CD14-positive monocyte (primary cell): ENCODE data around the gene TNIP3. TPM values are rescaled to one million over a fixed set of nuclear protein-coding genes. Genes with fewer than 3 reads are reported as not detected.

Experiments used
- DNase-seq, 3 donors: peaks; one replicate each; pipeline ENCODE4 v3.0.0-alpha.2; 2011 to 2022
- H2AFZ ChIP-seq: 2 replicates; pipeline ENCODE4 v1.6.0; 2012; ENCODE audit warnings: mild to moderate bottlenecking, low read depth, low read length, inconsistent platforms; ENCODE audit not compliant: insufficient read depth, poor library complexity, severe bottlenecking
- H3K27ac ChIP-seq, 2 donors: 1 replicate in 1 of 2; 2 replicates in 1 of 2; pipeline ENCODE4 v1.5.1; 2012 to 2013; ENCODE audit warnings: low read length in 2 of 2, control low read depth in 1 of 2, inconsistent platforms in 1 of 2, low read depth in 1 of 2, mild to moderate bottlenecking in 1 of 2
- H3K27me3 ChIP-seq, 2 donors: one replicate each; pipeline versions ENCODE4 v1.6.0 to v1.6.1; 2011 to 2013; ENCODE audit warnings: low read length in 2 of 2; ENCODE audit not compliant: control insufficient read depth in 2 of 2, insufficient read depth in 2 of 2
- H3K36me3 ChIP-seq, 2 donors: replicated peaks in 1 of 2; 1 replicate in 1 of 2; 2 replicates in 1 of 2; pipeline versions ENCODE4 v1.5.1 to v1.6.1; 2012 to 2013; ENCODE audit warnings: low read length in 2 of 2, control low read depth in 1 of 2, inconsistent platforms in 1 of 2, mild to moderate bottlenecking in 1 of 2; ENCODE audit not compliant: insufficient read depth in 2 of 2, control insufficient read depth in 1 of 2
- H3K4me1 ChIP-seq, 2 donors: 1 replicate in 1 of 2; 2 replicates in 1 of 2; pipeline versions ENCODE4 v1.5.1 to v1.6.1; 2012 to 2013; ENCODE audit warnings: low read length in 2 of 2, control low read depth in 1 of 2, inconsistent platforms in 1 of 2, mild to moderate bottlenecking in 1 of 2, moderate library complexity in 1 of 2; ENCODE audit not compliant: insufficient read depth in 2 of 2, control insufficient read depth in 1 of 2
- H3K4me2 ChIP-seq: replicated peaks from 2 replicates; pipeline ENCODE3; 2012; ENCODE audit warnings: low read length, moderate library complexity, mild to moderate bottlenecking; ENCODE audit not compliant: poor library complexity, severe bottlenecking; ENCODE audit errors: extremely low read depth
- H3K4me3 ChIP-seq, 3 experiments: fragments of 200-600 bp in 1 of 3; sonication (generic) in 1 of 3; replicated peaks in 1 of 3; 1 replicate in 2 of 3; 2 replicates in 1 of 3; pipeline ENCODE4 v1.5.1; 2011 to 2013; ENCODE audit warnings: low read length in 3 of 3, mild to moderate bottlenecking in 3 of 3, control low read depth in 2 of 3, low read depth in 2 of 3, inconsistent platforms in 1 of 3, moderate library complexity in 1 of 3
- H3K79me2 ChIP-seq: 2 replicates; pipeline ENCODE4 v1.6.0; 2012; ENCODE audit warnings: mild to moderate bottlenecking, control low read depth, inconsistent platforms, low read length, moderate library complexity; ENCODE audit not compliant: insufficient read depth
- H3K9ac ChIP-seq: 2 replicates; pipeline ENCODE4 v1.6.0; 2017; ENCODE audit warnings: low read length, mild to moderate bottlenecking; ENCODE audit not compliant: insufficient read depth, poor library complexity, severe bottlenecking
- H3K9me3 ChIP-seq, 2 donors: replicated peaks in 1 of 2; 1 replicate in 1 of 2; 2 replicates in 1 of 2; pipeline versions ENCODE4 v1.5.1 to v1.6.1; 2012 to 2013; ENCODE audit warnings: low read length in 2 of 2, control low read depth in 1 of 2; ENCODE audit not compliant: control insufficient read depth in 1 of 2, insufficient read depth in 1 of 2
- H4K20me1 ChIP-seq: 2 replicates; pipeline ENCODE4 v1.6.0; 2012; ENCODE audit warnings: mild to moderate bottlenecking, low read length, control low read depth, moderate library complexity; ENCODE audit not compliant: insufficient read depth
- H3K27ac Mint-ChIP-seq, 7 donors: one replicate each; pipeline ENCODE4 v1.8.0; 2020; ENCODE audit warnings: mild to moderate bottlenecking in 7 of 7, mixed read lengths in 7 of 7, moderate library complexity in 6 of 7, inconsistent platforms in 2 of 7
- H3K27me3 Mint-ChIP-seq, 3 donors: one replicate each; pipeline ENCODE4 v1.8.0; 2021 to 2022; ENCODE audit warnings: low read depth in 3 of 3, mild to moderate bottlenecking in 3 of 3, mixed read lengths in 3 of 3, moderate library complexity in 3 of 3, inconsistent platforms in 1 of 3
- H3K36me3 Mint-ChIP-seq, 2 donors: one replicate each; pipeline ENCODE4 v1.8.0; 2020; ENCODE audit warnings: mixed read lengths in 2 of 2, inconsistent platforms in 1 of 2, mild to moderate bottlenecking in 1 of 2
- H3K4me1 Mint-ChIP-seq: one replicate; pipeline ENCODE4 v1.8.0; 2020; ENCODE audit warnings: mild to moderate bottlenecking, mixed read lengths
- H3K4me3 Mint-ChIP-seq, 2 donors: one replicate each; pipeline ENCODE4 v1.8.0; 2020; ENCODE audit warnings: mild to moderate bottlenecking in 2 of 2, mixed read lengths in 2 of 2, moderate library complexity in 1 of 2
- H3K9me3 Mint-ChIP-seq, 7 donors: one replicate each; pipeline ENCODE4 v1.8.0; 2020 to 2022; ENCODE audit warnings: mixed read lengths in 7 of 7, mild to moderate bottlenecking in 6 of 7, moderate library complexity in 6 of 7, inconsistent platforms in 2 of 7
- CTCF ChIP-seq: fragments of 200-600 bp; IDR thresholded peaks from one replicate; pipeline ENCODE4 v1.8.0; 2022; ENCODE audit warnings: antibody characterized with exemption, mild to moderate bottlenecking
- WGBS: methylation state at CpG from one replicate; pipeline ENCODE4 v1.1.5; 2013; ENCODE audit warnings: missing lambda C conversion rate; ENCODE audit not compliant: insufficient coverage; 5-methylcytosine and 5-hydroxymethylcytosine counted together
- intact Hi-C, 2 donors: fragments of 100-400 bp; cut with micrococcal nuclease; formaldehyde crosslinking; loops; one replicate each; pipeline versions ENCODE4 v1.15.0 to v1.15.1; 2023
- polyA plus RNA-seq, 3 donors: library from polyadenylated mRNA; depleted of rRNA in 1 of 3; unstranded in 2 of 3; stranded (reverse) in 1 of 3; fragments of 300-500 nt in 2 of 3; fragments of >200 nt in 1 of 3; fragmentation: Illumina TruSeq in 2 of 3; gene quantifications; 1 replicate in 2 of 3; 2 replicates in 1 of 3; pipeline ENCODE4 v1.2.3, GENCODE V29; 2012 to 2021

The TNIP3 gene
- polyA plus RNA-seq, 3 donors = 0.20 TPM; not detected in 2

DNA sequence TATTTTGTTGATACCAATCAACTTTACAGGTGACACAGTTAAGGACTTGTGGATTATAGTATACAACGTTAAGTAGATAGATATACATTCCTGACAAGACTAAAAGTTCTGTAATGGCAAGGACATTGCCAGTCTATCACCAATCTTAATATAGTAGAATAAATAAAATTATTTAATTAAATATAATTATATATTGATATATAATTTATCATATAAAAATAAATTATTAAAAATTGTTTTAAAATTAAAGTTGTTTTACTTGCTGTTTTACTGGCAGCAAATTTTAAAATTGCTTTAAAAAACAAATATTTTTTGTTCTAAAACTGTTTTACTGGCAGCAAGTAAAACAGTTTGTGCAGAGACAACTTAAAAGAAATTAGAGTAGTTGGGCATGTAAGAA is 18.7 kb downstream of the TNIP3 start:
- H3K4me1 Mint-ChIP-seq = no peaks in the 10 kb centered on the region
- intact Hi-C loops = no loop called here
- no CpG with 5 or more reads among the region's 1 CpG for WGBS

DNA sequence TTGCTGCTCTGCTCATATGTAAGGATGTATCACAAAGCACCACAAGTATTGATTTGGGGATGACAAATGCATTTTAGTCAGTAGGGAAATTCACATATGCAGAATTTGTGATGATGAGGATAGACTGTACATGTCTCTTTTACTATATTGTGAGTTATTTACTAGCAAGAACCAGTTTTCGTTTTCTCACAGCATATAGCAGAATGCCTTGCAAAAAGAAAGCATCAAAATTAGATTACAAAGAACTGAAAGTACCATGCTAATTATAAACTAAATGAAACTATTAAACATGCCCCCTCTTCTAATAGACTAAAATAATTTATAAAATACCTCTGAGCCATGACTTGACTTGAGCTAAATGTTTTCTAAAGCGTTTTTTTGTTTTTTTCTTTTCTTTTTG is 20.1 kb downstream of the TNIP3 start:
- Mint-ChIP-seq H3K27ac (no peak overlapping the region), H3K27me3 (peaks cover 0 to 9% (median 7%) of the 10 kb centered on the region in 3 donors), H3K9me3 (no peaks in the 10 kb centered on the region), H3K36me3 (no peaks in the 10 kb centered on the region), H3K4me1 (no peaks in the 10 kb centered on the region), H3K4me3 (no peak overlapping the region)
- peaks cover 4 to 5% of the 10 kb centered on the region in 2 donors for H3K27me3 ChIP-seq
- no peak overlapping the region for H3K27ac ChIP-seq
- no peak overlapping the region for H3K9ac ChIP-seq
- H3K9me3 ChIP-seq = no peaks in the 10 kb centered on the region
- no peak for DNase-seq
- intact Hi-C loops = no loop called here
- no peak overlapping the region for H3K4me3 ChIP-seq
- H2AFZ ChIP-seq = no peak overlapping the region
- H3K36me3 ChIP-seq = no peaks in the 10 kb centered on the region
- H3K4me2 ChIP-seq = no peak overlapping the region
- no peaks in the 10 kb centered on the region for H3K4me1 ChIP-seq
- H3K79me2 ChIP-seq = no peaks in the 10 kb centered on the region
- 100% methylated on average over 1 of the region's 2 CpGs for WGBS
- H4K20me1 ChIP-seq = no peaks in the 10 kb centered on the region
- TF ChIP-seq CTCF = no peak

More for the DNA sequence above, 18.7 kb downstream of the TNIP3 start:
- Mint-ChIP-seq H3K27ac (no peak overlapping the region), H3K27me3 (peaks cover 0 to 15% (median 9%) of the 10 kb centered on the region in 3 donors), H3K4me3 (no peak overlapping the region), H3K36me3 (no peaks in the 10 kb centered on the region), H3K9me3 (peaks cover 0 to 7% (median 0%) of the 10 kb centered on the region in 7 donors)
- no peaks in the 10 kb centered on the region for H3K9me3 ChIP-seq
- H2AFZ ChIP-seq = no peak overlapping the region
- H3K79me2 ChIP-seq = no peaks in the 10 kb centered on the region
- no peak overlapping the region for H3K9ac ChIP-seq
- DNase-seq = no peak
- H3K4me2 ChIP-seq = no peak overlapping the region
- TF ChIP-seq CTCF = no peak
- no peaks in the 10 kb centered on the region for H3K4me1 ChIP-seq
- H3K4me3 ChIP-seq = no peak overlapping the region
- H3K27me3 ChIP-seq = peaks cover 5 to 9% of the 10 kb centered on the region in 2 donors
- no peak overlapping the region for H3K27ac ChIP-seq
- H4K20me1 ChIP-seq = no peaks in the 10 kb centered on the region
- H3K36me3 ChIP-seq = no peaks in the 10 kb centered on the region
